Left renal pelvis (tissue), 4 donors: Measurements from ENCODE around the gene ACTL7B. TPM values are rescaled to one million over a fixed set of nuclear protein-coding genes. Genes with fewer than 3 reads are reported as not detected.
"Not testable (repeated sequence)": the region's sequence is repeated elsewhere in the genome, so short reads cannot be mapped to it uniquely, and the experiment has no call there.

ENCODE experiments used
- DNase-seq, 4 donors: peaks; one replicate each; pipeline ENCODE4 v3.0.0-alpha.2; 2013; ENCODE audit warnings: low read depth in 4 of 4, low spot score in 3 of 4
- polyA plus RNA-seq, 4 donors: library from polyadenylated mRNA; unstranded; fragments of 120-200 nt; gene quantifications; one replicate each; pipeline ENCODE4 v1.2.1, GENCODE V29; 2013; ENCODE audit not compliant: insufficient read length in 4 of 4

Gene ACTL7B
- polyA plus RNA-seq, 4 donors: not detected

GRCh38 chr9:108848296-108848695 is 7.5 kb downstream of the ACTL7B start:
- DNase-seq: not testable (repeated sequence)

GRCh38 chr9:108845947-108846346 is 9.8 kb downstream of the ACTL7B start:
- DNase-seq: no peak

- DNase-seq: no peak
These were observed 10.3 kb downstream of the ACTL7B start for GRCh38 chr9:108845507-108845906.

GRCh38 chr9:108844856-108845255 is 10.9 kb downstream of the ACTL7B start:
- DNase-seq: no peak

GRCh38 chr9:108844391-108844790 is 11.4 kb downstream of the ACTL7B start:
- no peak for DNase-seq

GRCh38 chr9:108842610-108843295 is 13.0 kb downstream of the ACTL7B start:
- no peak for DNase-seq

- not testable (repeated sequence) for DNase-seq
These were observed 16.2 kb downstream of the ACTL7B start for GRCh38 chr9:108839561-108839960.

- no peak for DNase-seq
These were observed 17.8 kb downstream of the ACTL7B start for GRCh38 chr9:108838017-108838416.

- no peak for DNase-seq
These were observed 18.3 kb downstream of the ACTL7B start for GRCh38 chr9:108837530-108837929.

- no peak for DNase-seq
These were observed 19.0 kb downstream of the ACTL7B start for GRCh38 chr9:108836781-108837180.

GRCh38 chr9:108836319-108836718 is 19.5 kb downstream of the ACTL7B start:
- no peak for DNase-seq

GRCh38 chr9:108835831-108836230 is 20.0 kb downstream of the ACTL7B start:
- no peak for DNase-seq

GRCh38 chr9:108834959-108835665 is 20.7 kb downstream of the ACTL7B start:
- DNase-seq: no peak

GRCh38 chr9:108832179-108832500 is 23.6 kb downstream of the ACTL7B start:
- no peak for DNase-seq

GRCh38 chr9:108831496-108832178 is 24.1 kb downstream of the ACTL7B start:
- no peak for DNase-seq

- DNase-seq: no peak
These were observed 25.5 kb downstream of the ACTL7B start for GRCh38 chr9:108830272-108830671.

- DNase-seq: no peak
These were observed 32.0 kb downstream of the ACTL7B start for GRCh38 chr9:108823829-108824228.

- no peak for DNase-seq
These were observed 39.7 kb downstream of the ACTL7B start for GRCh38 chr9:108816037-108816436.

- no peak for DNase-seq
These were observed 40.6 kb downstream of the ACTL7B start for GRCh38 chr9:108815156-108815555.

GRCh38 chr9:108813951-108814601 is 41.7 kb downstream of the ACTL7B start:
- DNase-seq: no peak

- DNase-seq: no peak
These were observed 43.3 kb downstream of the ACTL7B start for GRCh38 chr9:108812396-108813025.
